SK-N-SH (cell line): ENCODE measurements around the gene ANKRD60. TPM values are rescaled to one million over a fixed set of nuclear protein-coding genes. Genes with fewer than 3 reads are reported as not detected.

Source experiments
- CTCF ChIA-PET: fragments of 300-600, 350-600 bp; formaldehyde crosslinking; extraction: SDS; loops from one replicate; lab custom pipeline; 2021; lab: Yijun Ruan, JAX
- POLR2A ChIA-PET: fragments of 350-600 bp; sonication (Branson Sonifier 250); formaldehyde crosslinking; extraction: SDS; loops from one replicate; lab custom pipeline; 2020; ENCODE audit warnings: antibody characterized with exemption, inconsistent platforms; lab: Yijun Ruan, JAX
- DNase-seq: peaks from one replicate; pipeline ENCODE4 v3.0.0; 2012
- H2AFZ ChIP-seq: fragments of 200-600 bp; sonication (generic); 2 replicates; pipeline ENCODE4 v1.8.1; 2016; ENCODE audit warnings: antibody characterized with exemption, mild to moderate bottlenecking, low read depth
- H3F3A ChIP-seq: fragments of 200-600 bp; sonication (generic); replicated peaks from 2 replicates; pipeline ENCODE3; 2016; ENCODE audit warnings: antibody characterized with exemption, mild to moderate bottlenecking; ENCODE audit not compliant: insufficient read depth
- H3K27ac ChIP-seq, 2 experiments: fragments of 200-500 bp in 1 of 2; fragments of 200-600 bp in 1 of 2; sonication (Bioruptor generic) in 1 of 2; sonication (generic), shearing (Covaris generic) in 1 of 2; 2 replicates each; pipeline versions ENCODE4 v1.5.1 to v1.6.1; 2014 to 2016; ENCODE audit warnings: low read depth in 2 of 2, inconsistent platforms in 1 of 2, low read length in 1 of 2, mild to moderate bottlenecking in 1 of 2, mixed read lengths in 1 of 2
- H3K27me3 ChIP-seq: fragments of 200-600 bp; sonication (generic), shearing (Covaris generic); 2 replicates; pipeline ENCODE4 v1.6.1; 2016; ENCODE audit warnings: mixed run types; ENCODE audit not compliant: insufficient read depth
- H3K36me3 ChIP-seq, 2 experiments: fragments of 200-500 bp in 1 of 2; fragments of 200-600 bp in 1 of 2; sonication (Bioruptor generic) in 1 of 2; sonication (generic) in 1 of 2; replicated peaks in 1 of 2; 2 replicates each; pipeline versions ENCODE3 to v1.5.1; 2014 to 2016; ENCODE audit warnings: low read length in 1 of 2, mild to moderate bottlenecking in 1 of 2; ENCODE audit not compliant: insufficient read depth in 2 of 2, control insufficient read depth in 1 of 2
- H3K4me1 ChIP-seq, 2 experiments: fragments of 200-500 bp in 1 of 2; fragments of 200-600 bp in 1 of 2; sonication (Bioruptor generic) in 1 of 2; sonication (generic), shearing (Covaris generic) in 1 of 2; 2 replicates each; pipeline versions ENCODE4 v1.5.1 to v1.6.1; 2014 to 2016; ENCODE audit warnings: low read depth in 1 of 2, low read length in 1 of 2, mixed run types in 1 of 2; ENCODE audit not compliant: insufficient read depth in 2 of 2, control insufficient read depth in 1 of 2
- H3K4me2 ChIP-seq: fragments of 200-600 bp; sonication (generic), shearing (Covaris generic); 2 replicates; pipeline ENCODE4 v1.6.1; 2017; ENCODE audit warnings: mixed run types
- H3K4me3 ChIP-seq, 2 experiments: fragments of 200-500 bp in 1 of 2; fragments of 200-600 bp in 1 of 2; sonication (Bioruptor generic) in 1 of 2; sonication (generic), shearing (Covaris generic) in 1 of 2; 2 replicates each; pipeline versions ENCODE4 v1.5.1 to v1.8.1; 2014 to 2016; ENCODE audit warnings: low read depth in 2 of 2, inconsistent platforms in 1 of 2, low read length in 1 of 2, mild to moderate bottlenecking in 1 of 2, mixed read lengths in 1 of 2, moderate library complexity in 1 of 2
- H3K79me2 ChIP-seq: fragments of 200-600 bp; sonication (generic); 2 replicates; pipeline ENCODE4 v1.8.1; 2017; ENCODE audit warnings: mild to moderate bottlenecking; ENCODE audit not compliant: insufficient read depth
- H3K9ac ChIP-seq: fragments of 200-600 bp; sonication (generic); 2 replicates; pipeline ENCODE4 v1.6.1; 2017; ENCODE audit warnings: mixed run types
- H3K9me2 ChIP-seq: fragments of 200-600 bp; sonication (generic); 2 replicates; pipeline ENCODE4 v1.6.1; 2017; ENCODE audit warnings: mixed run types
- H3K9me3 ChIP-seq: fragments of 200-600 bp; sonication (generic); 2 replicates; pipeline ENCODE4 v1.6.1; 2017; ENCODE audit warnings: mixed run types, mild to moderate bottlenecking, moderate library complexity
- H4K20me1 ChIP-seq: fragments of 200-600 bp; sonication (generic); 2 replicates; pipeline ENCODE4 v1.6.1; 2017; ENCODE audit warnings: mild to moderate bottlenecking, mixed run types; ENCODE audit not compliant: insufficient read depth
- CHD2 ChIP-seq: fragments of 150-350 bp; IDR thresholded peaks from 2 replicates; pipeline ENCODE4 v1.6.1; 2018; ENCODE audit warnings: low read length; ENCODE audit not compliant: partially characterized antibody
- ELF1 ChIP-seq: IDR thresholded peaks from 2 replicates; pipeline ENCODE4 v1.4.0; 2012
- EP300 ChIP-seq, 2 experiments: IDR thresholded peaks; 2 replicates each; pipeline versions ENCODE4 v1.4.0 to v1.6.1; 2012; ENCODE audit warnings: borderline replicate concordance in 1 of 2, low read depth in 1 of 2, low read length in 1 of 2
- FOXJ3 ChIP-seq: sonication (generic); formaldehyde crosslinking; IDR thresholded peaks from 2 replicates; pipeline ENCODE4 v1.5.1; 2020; ENCODE audit warnings: mild to moderate bottlenecking, missing genetic modification reagents
- GATA2 ChIP-seq: sonication (generic); formaldehyde crosslinking; IDR thresholded peaks from 2 replicates; pipeline ENCODE4 v1.5.0; 2020; ENCODE audit warnings: mild to moderate bottlenecking, missing genetic modification reagents
- MAX ChIP-seq: IDR thresholded peaks from 2 replicates; pipeline ENCODE4 v1.4.0; 2012; ENCODE audit warnings: low read depth
- MEF2A ChIP-seq: IDR thresholded peaks from 2 replicates; pipeline ENCODE4 v1.4.0; 2012; ENCODE audit warnings: low read depth, borderline replicate concordance
- MXI1 ChIP-seq: IDR thresholded peaks from 2 replicates; pipeline ENCODE4 v1.6.1; 2012; ENCODE audit warnings: mild to moderate bottlenecking, low read depth, low read length, improper control_type of control experiment
- NFIC ChIP-seq: IDR thresholded peaks from 2 replicates; pipeline ENCODE4 v1.4.0; 2012; ENCODE audit warnings: borderline replicate concordance
- RAD21 ChIP-seq: IDR thresholded peaks from 2 replicates; pipeline ENCODE4 v1.6.1; 2012; ENCODE audit warnings: mild to moderate bottlenecking, low read length
- RCOR1 ChIP-seq: fragments of 150-350 bp; IDR thresholded peaks from 2 replicates; pipeline ENCODE4 v1.6.1; 2017; ENCODE audit warnings: antibody characterized with exemption, low read length
- RFX5 ChIP-seq: IDR thresholded peaks from 2 replicates; pipeline ENCODE4 v1.6.1; 2012; ENCODE audit warnings: mild to moderate bottlenecking, improper control_type of control experiment, low read length
- TAF1 ChIP-seq: IDR thresholded peaks from 2 replicates; pipeline ENCODE4 v1.6.1; 2012; ENCODE audit warnings: low read depth, mild to moderate bottlenecking, low read length, moderate library complexity, borderline replicate concordance
- TCF12 ChIP-seq: IDR thresholded peaks from 2 replicates; pipeline ENCODE4 v1.4.0; 2012
- TEAD4 ChIP-seq: IDR thresholded peaks from 2 replicates; pipeline ENCODE4 v1.4.0; 2012; ENCODE audit warnings: mild to moderate bottlenecking, borderline replicate concordance; ENCODE audit not compliant: insufficient read depth
- USF1 ChIP-seq: IDR thresholded peaks from 2 replicates; pipeline ENCODE4 v1.4.0; 2012; ENCODE audit warnings: low read depth, borderline replicate concordance
- YY1 ChIP-seq: IDR thresholded peaks from 2 replicates; pipeline ENCODE4 v1.4.0; 2012; ENCODE audit warnings: low read depth, mild to moderate bottlenecking
- WGBS: methylation state at CpG from one replicate; pipeline ENCODE4 v1.1.6; 2017; ENCODE audit warnings: low lambda C conversion rate; 5-methylcytosine and 5-hydroxymethylcytosine counted together
- polyA plus RNA-seq, 3 experiments: library from polyadenylated mRNA; depleted of rRNA; stranded (reverse); fragments of >200 nt; gene quantifications; 2 replicates each; pipeline ENCODE4 v1.2.3, GENCODE V29; 2012
- TF ChIP-seq, protein P1 (sequence below): fragments of 200-600 bp; sonication (generic); IDR thresholded peaks from 2 replicates; pipeline ENCODE4 v1.6.1; 2017; ENCODE audit warnings: antibody characterized with exemption, mild to moderate bottlenecking, moderate library complexity
- TF ChIP-seq, protein P2 (sequence below): IDR thresholded peaks from 2 replicates; pipeline ENCODE4 v1.6.1; 2012; ENCODE audit warnings: mild to moderate bottlenecking, low read depth, low read length, moderate library complexity
- TF ChIP-seq, protein P3 (sequence below): IDR thresholded peaks from 2 replicates; pipeline ENCODE4; 2012

Gene ANKRD60
- polyA plus RNA-seq, 1 of the 3 experiments (the other 2 are of a cell fraction), result not detected

DNA sequence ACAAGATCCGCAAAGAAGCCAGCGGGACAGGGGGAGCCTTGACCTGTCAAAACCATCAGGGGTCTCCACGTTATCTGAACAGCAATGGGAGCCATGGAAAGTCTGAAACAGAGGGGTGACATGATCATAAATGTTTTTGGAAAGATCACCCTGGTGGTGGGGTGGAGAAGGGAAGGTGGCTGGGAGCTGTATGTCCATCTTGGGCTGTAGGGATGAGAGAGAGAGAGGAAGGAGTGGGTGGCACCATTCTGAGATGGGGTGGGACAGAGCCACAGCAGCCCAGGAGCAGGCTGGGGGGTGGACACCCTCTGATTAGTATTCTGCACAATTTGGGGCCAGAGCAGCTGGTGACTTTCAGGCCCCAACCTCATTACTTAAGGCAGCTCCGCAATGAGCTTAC lies 30.1 kb downstream of the ANKRD60 start:
- DNase-seq, result no peak
- H4K20me1 ChIP-seq, result no peaks in the 10 kb centered on the region
- H3K4me3 ChIP-seq, result no peak overlapping the region
- H3K4me2 ChIP-seq, result no peak overlapping the region
- CTCF ChIA-PET, result interaction anchor here (1.8 kb wide), 1 partner anchor 12 kb away, joined by 11 read pairs; no protein-coding TSS in a partner anchor
- no peaks in the 10 kb centered on the region for H3K9me3 ChIP-seq
- H3K27ac ChIP-seq, result no peak overlapping the region
- no peaks in the 10 kb centered on the region; a peak in 1 of 4 replicates for H3K4me1 ChIP-seq
- POLR2A ChIA-PET, result no interaction called here
- no peak overlapping the region for H2AFZ ChIP-seq
- no peak overlapping the region for H3K9ac ChIP-seq
- 66% methylated on average over 3 of the region's 4 CpGs for WGBS
- no peaks in the 10 kb centered on the region for H3K79me2 ChIP-seq
- H3K36me3 ChIP-seq, result no peaks in the 10 kb centered on the region
- H3F3A ChIP-seq, result no peaks in the 10 kb centered on the region
- no peak for TF ChIP-seq NFIC
- TF ChIP-seq FOXJ3, result no peak
- no peak for TF ChIP-seq RAD21
- no peak for TF ChIP-seq MAX
- no peak for TF ChIP-seq MXI1
- no peak for TF ChIP-seq RCOR1
- no peak for TF ChIP-seq EP300 (IDR thresholded peaks at IDR 0.05; ENCODE audit: borderline replicate concordance in 1 of 2, low read depth in 1 of 2, low read length in 1 of 2)
- no peak for TF ChIP-seq TEAD4
- no peak for TF ChIP-seq TAF1
- no peak for TF ChIP-seq ELF1
- no peak for TF ChIP-seq YY1
- TF ChIP-seq, protein P1, sequence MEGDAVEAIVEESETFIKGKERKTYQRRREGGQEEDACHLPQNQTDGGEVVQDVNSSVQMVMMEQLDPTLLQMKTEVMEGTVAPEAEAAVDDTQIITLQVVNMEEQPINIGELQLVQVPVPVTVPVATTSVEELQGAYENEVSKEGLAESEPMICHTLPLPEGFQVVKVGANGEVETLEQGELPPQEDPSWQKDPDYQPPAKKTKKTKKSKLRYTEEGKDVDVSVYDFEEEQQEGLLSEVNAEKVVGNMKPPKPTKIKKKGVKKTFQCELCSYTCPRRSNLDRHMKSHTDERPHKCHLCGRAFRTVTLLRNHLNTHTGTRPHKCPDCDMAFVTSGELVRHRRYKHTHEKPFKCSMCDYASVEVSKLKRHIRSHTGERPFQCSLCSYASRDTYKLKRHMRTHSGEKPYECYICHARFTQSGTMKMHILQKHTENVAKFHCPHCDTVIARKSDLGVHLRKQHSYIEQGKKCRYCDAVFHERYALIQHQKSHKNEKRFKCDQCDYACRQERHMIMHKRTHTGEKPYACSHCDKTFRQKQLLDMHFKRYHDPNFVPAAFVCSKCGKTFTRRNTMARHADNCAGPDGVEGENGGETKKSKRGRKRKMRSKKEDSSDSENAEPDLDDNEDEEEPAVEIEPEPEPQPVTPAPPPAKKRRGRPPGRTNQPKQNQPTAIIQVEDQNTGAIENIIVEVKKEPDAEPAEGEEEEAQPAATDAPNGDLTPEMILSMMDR, result no peak
- TF ChIP-seq, protein P2, sequence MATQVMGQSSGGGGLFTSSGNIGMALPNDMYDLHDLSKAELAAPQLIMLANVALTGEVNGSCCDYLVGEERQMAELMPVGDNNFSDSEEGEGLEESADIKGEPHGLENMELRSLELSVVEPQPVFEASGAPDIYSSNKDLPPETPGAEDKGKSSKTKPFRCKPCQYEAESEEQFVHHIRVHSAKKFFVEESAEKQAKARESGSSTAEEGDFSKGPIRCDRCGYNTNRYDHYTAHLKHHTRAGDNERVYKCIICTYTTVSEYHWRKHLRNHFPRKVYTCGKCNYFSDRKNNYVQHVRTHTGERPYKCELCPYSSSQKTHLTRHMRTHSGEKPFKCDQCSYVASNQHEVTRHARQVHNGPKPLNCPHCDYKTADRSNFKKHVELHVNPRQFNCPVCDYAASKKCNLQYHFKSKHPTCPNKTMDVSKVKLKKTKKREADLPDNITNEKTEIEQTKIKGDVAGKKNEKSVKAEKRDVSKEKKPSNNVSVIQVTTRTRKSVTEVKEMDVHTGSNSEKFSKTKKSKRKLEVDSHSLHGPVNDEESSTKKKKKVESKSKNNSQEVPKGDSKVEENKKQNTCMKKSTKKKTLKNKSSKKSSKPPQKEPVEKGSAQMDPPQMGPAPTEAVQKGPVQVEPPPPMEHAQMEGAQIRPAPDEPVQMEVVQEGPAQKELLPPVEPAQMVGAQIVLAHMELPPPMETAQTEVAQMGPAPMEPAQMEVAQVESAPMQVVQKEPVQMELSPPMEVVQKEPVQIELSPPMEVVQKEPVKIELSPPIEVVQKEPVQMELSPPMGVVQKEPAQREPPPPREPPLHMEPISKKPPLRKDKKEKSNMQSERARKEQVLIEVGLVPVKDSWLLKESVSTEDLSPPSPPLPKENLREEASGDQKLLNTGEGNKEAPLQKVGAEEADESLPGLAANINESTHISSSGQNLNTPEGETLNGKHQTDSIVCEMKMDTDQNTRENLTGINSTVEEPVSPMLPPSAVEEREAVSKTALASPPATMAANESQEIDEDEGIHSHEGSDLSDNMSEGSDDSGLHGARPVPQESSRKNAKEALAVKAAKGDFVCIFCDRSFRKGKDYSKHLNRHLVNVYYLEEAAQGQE, result no peak
- TF ChIP-seq, protein P3, sequence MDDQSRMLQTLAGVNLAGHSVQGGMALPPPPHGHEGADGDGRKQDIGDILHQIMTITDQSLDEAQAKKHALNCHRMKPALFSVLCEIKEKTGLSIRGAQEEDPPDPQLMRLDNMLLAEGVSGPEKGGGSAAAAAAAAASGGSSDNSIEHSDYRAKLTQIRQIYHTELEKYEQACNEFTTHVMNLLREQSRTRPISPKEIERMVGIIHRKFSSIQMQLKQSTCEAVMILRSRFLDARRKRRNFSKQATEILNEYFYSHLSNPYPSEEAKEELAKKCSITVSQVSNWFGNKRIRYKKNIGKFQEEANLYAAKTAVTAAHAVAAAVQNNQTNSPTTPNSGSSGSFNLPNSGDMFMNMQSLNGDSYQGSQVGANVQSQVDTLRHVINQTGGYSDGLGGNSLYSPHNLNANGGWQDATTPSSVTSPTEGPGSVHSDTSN, result no peak
- no peak for TF ChIP-seq TCF12
- no peak for TF ChIP-seq MEF2A
- TF ChIP-seq CHD2, result no peak
- TF ChIP-seq GATA2 (CRISPR knock-in tag), result no peak
- no peak for TF ChIP-seq RFX5
- no peak for TF ChIP-seq USF1
- no peaks in the 10 kb centered on the region for H3K27me3 ChIP-seq
- no peaks in the 10 kb centered on the region for H3K9me2 ChIP-seq
